Daoy (cell line): ENCODE measurements around the gene OR5B12. TPM values are rescaled to one million over a fixed set of nuclear protein-coding genes. Genes with fewer than 3 reads are reported as not detected.

Experiments
- total RNA-seq: library from RNA; depleted of rRNA; stranded (reverse); fragments of >200 nt; shearing (Covaris generic); gene quantifications from 2 replicates; pipeline ENCODE4 v1.2.3, GENCODE V29; 2014; rRNA removed

OR5B12 gene
- total RNA-seq, 1 experiment from 2014 or later, result not detected

Other genes with a start within 250 kb of the OR5B12 start
- not detected in 2 replicates for gene OR1S2, start 238.1 kb downstream of the OR5B12 start, total RNA-seq
- gene OR1S1, start 229.5 kb downstream of the OR5B12 start, total RNA-seq, result not detected in 2 replicates
- not detected in 2 replicates for gene OR10Q1, start 213.3 kb downstream of the OR5B12 start, total RNA-seq
- gene OR10W1, start 174.0 kb downstream of the OR5B12 start, total RNA-seq, result not detected in 2 replicates
- gene OR5B17, start 83.2 kb downstream of the OR5B12 start, total RNA-seq, result not detected in 2 replicates
- gene OR5B3, start 35.4 kb downstream of the OR5B12 start, total RNA-seq, result not detected in 2 replicates
- not detected in 2 replicates for gene OR5B2, start 14.1 kb downstream of the OR5B12 start, total RNA-seq
- not detected in 2 replicates for gene OR5B21, start 65.9 kb upstream of the OR5B12 start, total RNA-seq
- 94.8 and 132 TPM in 2 replicates for gene LPXN, start 133.6 kb upstream of the OR5B12 start, total RNA-seq
- gene ZFP91, start 136.8 kb upstream of the OR5B12 start, total RNA-seq, result 44.6 and 50.5 TPM in 2 replicates
- 0.65 and 1.8 TPM in 2 replicates for gene CNTF, start 180.4 kb upstream of the OR5B12 start, total RNA-seq